C4-2B (cell line): Measurements from ENCODE around the gene STXBP4.

ENCODE experiments used
- H3K27ac ChIP-seq: fragments of 450-650 bp; 2 replicates; pipeline ENCODE4 v1.5.1; 2017
- CTCF ChIP-seq: fragments of 450-650 bp; conservative IDR thresholded peaks from 2 replicates; pipeline ENCODE4 v1.5.1; 2017; ENCODE audit warnings: mild to moderate bottlenecking
- ZFX ChIP-seq: fragments of 450-650 bp; IDR thresholded peaks from 2 replicates; pipeline ENCODE4 v1.6.1; 2017

Gene STXBP4

DNA sequence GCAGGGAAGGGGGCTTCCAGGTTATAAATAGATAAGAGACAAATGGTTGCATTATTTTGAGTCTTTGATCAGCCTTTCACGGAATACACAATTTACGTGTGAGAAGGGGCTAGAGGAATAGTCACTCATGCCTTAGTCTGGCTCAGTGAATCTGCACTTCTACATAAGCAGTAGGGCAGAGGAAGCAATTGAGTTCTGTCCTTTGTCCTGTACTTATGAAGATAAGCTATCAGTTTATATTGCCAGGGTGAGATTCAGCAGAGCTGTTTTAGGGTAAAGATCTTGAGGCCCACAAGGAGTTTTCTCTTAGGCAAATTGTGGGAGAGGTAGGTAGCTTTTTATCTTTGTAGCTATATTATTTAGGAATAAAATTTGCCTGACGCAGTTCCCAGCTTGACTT, 34.6 kb upstream of the STXBP4 start:
- TF ChIP-seq CTCF (no peak), ZFX (no peak)
- no peak overlapping the region for H3K27ac ChIP-seq

DNA sequence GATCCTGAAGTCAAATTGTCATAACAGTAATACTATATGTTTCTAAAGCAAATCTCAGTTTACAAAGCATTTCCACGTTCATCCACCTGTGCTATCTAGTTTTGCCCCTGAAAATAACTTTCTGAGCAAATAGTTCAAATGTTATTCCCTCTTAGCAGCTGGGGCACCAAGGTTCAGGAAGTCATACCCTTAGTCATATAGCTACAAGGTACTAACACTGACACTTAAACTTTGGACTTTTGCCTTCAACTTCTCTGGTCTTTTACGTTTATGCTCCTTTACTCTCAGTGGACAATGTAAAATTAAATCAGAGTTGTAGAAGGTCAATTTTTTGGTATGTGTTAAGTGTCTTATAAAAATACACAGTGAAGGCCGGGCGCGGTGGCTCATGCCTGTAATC, 33.1 kb upstream of the STXBP4 start:
- no peak for TF ChIP-seq CTCF
- no peak for TF ChIP-seq ZFX
- H3K27ac ChIP-seq = no peak overlapping the region

- TF ChIP-seq CTCF = no peak
- no peak for TF ChIP-seq ZFX
- H3K27ac ChIP-seq = no peak overlapping the region
Measured at GRCh38 chr17:54937018-54937417, 31.5 kb upstream of the STXBP4 start.

- no peak overlapping the region for H3K27ac ChIP-seq
- TF ChIP-seq CTCF (no peak), ZFX (no peak)
Measured at GRCh38 chr17:54937426-54937825, 31.1 kb upstream of the STXBP4 start.

DNA sequence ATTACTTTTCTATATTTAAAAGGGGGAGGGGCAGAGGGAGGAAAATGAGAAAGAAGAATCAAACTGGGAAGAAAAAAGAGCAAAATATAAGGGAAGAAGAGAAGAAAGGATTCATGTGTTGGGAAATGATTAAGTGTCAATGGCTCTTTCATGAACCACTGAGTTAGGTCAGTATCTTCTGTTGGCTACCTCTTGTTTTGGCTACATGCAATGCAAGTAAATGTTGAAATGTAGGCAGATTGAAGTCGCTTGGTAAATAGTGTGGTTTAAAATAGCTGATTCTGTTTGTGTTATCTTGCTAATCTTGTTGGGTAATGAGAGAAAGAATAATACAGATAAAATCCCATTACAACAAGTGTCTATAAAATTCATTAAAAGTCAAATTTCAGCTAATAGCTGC, 27.3 kb upstream of the STXBP4 start:
- TF ChIP-seq ZFX = no peak
- no peak for TF ChIP-seq CTCF
- no peak overlapping the region for H3K27ac ChIP-seq

DNA sequence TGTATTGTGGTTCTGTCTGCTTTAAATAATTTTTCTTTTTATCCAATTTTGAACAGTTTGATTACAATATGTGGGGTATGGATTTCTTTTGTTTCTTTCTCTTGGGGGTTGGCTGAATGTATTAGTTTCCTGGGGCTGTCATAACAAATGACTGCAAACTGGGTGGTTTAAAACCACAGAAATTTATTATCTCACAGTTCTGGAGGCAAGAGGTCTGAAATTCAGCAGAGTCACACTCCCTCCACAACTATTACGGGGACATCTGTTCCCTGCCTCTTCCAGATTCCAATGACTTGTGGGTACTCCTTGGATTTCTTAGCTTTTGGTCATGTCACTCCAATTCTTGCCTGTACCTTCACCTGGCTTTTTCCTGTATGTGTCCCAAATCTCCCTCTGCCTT, 23.8 kb upstream of the STXBP4 start:
- no peak overlapping the region for H3K27ac ChIP-seq

DNA sequence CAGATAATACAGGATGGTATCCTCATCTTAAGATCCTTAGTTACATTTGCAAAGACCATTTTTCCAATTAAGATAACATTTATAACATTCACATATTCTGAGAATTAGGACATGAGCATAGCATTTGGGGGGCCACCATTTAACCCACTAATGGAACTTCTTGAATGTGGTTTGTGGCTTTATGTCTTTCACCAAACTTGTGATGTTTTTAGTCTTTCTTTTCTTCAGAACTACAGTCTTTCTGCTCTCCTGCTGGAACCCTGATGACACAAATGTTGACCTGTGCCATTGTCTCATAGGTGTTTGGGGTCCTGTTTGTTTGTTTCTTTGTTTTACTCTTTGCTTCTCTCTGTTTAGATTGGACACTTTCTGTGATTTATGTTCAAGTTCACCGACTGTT, 23.3 kb upstream of the STXBP4 start:
- no peak for TF ChIP-seq ZFX
- no peak for TF ChIP-seq CTCF
- H3K27ac ChIP-seq = no peak overlapping the region

More for the DNA sequence above, 23.8 kb upstream of the STXBP4 start:
- TF ChIP-seq CTCF (no peak), ZFX (no peak)

DNA sequence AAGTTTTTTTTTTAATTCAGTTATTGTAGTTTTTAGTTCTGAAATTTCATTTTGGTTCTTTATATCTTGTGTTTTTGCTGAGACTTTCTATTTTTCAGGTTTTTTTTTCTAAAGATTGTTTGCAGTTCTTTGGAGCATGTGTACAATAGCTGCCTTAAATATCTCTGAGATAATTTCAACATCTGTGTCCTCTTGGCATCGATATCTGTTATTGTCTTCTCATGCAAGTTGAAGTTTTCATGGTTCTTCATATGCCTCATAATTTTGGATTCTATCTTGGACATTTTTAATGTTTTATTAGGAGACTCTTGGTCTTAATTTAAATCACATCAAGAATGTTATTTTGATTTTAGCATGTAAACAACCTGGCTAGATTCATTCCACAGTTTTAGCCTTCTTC, 22.9 kb upstream of the STXBP4 start:
- H3K27ac ChIP-seq = no peak overlapping the region
- TF ChIP-seq CTCF = no peak
- no peak for TF ChIP-seq ZFX
